GM23338 (cell line): Measurements from ENCODE around the gene GNG12.

Experiments used
- CREB1 ChIP-seq: fragments of 250-450 bp; sonication (Bioruptor Pico); IDR thresholded peaks from 2 replicates; pipeline ENCODE4 v1.5.0; 2020; ENCODE audit warnings: low read depth, mild to moderate bottlenecking, moderate library complexity
- EZH2 ChIP-seq: fragments of 200-600 bp; sonication (generic); IDR thresholded peaks from one replicate; pipeline ENCODE4 v1.8.0; 2017; ENCODE audit warnings: antibody characterized with exemption, mild to moderate bottlenecking, low read depth; ENCODE audit not compliant: unreplicated experiment
- EZH2phosphoT487 ChIP-seq: fragments of 200-600 bp; sonication (generic); IDR thresholded peaks from one replicate; pipeline ENCODE4 v1.8.1; 2018; ENCODE audit warnings: antibody characterized with exemption; ENCODE audit not compliant: unreplicated experiment
- JUNB ChIP-seq: IDR thresholded peaks from one replicate; pipeline ENCODE4 v1.6.1; 2016; ENCODE audit warnings: antibody characterized with exemption; ENCODE audit not compliant: unreplicated experiment
- NANOG ChIP-seq: IDR thresholded peaks from 2 replicates; pipeline ENCODE4 v1.6.1; 2016; ENCODE audit warnings: antibody characterized with exemption, borderline replicate concordance
- POLR2AphosphoS5 ChIP-seq: IDR thresholded peaks from 2 replicates; pipeline ENCODE4 v1.6.1; 2016; ENCODE audit warnings: antibody characterized with exemption, low read depth
- STAT1 ChIP-seq: IDR thresholded peaks from one replicate; pipeline ENCODE4 v1.6.1; 2016; ENCODE audit warnings: antibody characterized with exemption; ENCODE audit not compliant: unreplicated experiment
- TF ChIP-seq, protein P1 (sequence below), 2 experiments: fragments of 200-600 bp in 1 of 2; sonication (generic) in 1 of 2; conservative IDR thresholded peaks; 2 replicates each; pipeline versions ENCODE4 v1.5.1 to v1.6.1; 2016 to 2017; ENCODE audit warnings: antibody characterized with exemption in 2 of 2, low read depth in 2 of 2, mild to moderate bottlenecking in 2 of 2, moderate library complexity in 1 of 2
- TF ChIP-seq, protein P2 (sequence below): IDR thresholded peaks from one replicate; pipeline ENCODE4 v1.6.1; 2018; ENCODE audit warnings: antibody characterized with exemption; ENCODE audit not compliant: unreplicated experiment
- TF ChIP-seq, protein P3 (sequence below): fragments of 250-450 bp; sonication (Bioruptor Pico); IDR thresholded peaks from 2 replicates; pipeline ENCODE4 v1.5.0; 2020; ENCODE audit warnings: mild to moderate bottlenecking, moderate library complexity
- TF ChIP-seq, protein P4 (sequence below): IDR thresholded peaks from 2 replicates; pipeline ENCODE4 v1.6.1; 2016; ENCODE audit warnings: antibody characterized with exemption

DNA sequence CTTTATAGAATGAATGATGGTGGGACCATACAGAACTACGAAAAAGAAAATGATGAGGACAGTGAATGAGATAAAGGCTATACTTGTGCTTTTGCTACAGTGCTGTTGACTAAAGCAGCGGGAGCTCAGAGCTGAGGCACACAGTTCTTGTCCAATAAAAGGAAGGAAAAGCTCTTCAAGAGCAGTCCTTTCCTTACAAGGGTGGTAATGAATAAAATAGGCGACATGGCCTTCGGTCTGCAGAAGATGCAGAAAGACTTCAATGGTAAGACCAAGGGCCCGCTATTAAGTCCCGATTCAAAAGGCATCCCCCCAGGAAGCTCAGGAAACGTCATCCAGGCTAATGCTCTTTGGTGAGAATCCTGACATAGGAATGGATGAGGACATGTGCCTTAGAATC is 44.4 kb downstream of the GNG12 start:
- TF ChIP-seq, protein P1, sequence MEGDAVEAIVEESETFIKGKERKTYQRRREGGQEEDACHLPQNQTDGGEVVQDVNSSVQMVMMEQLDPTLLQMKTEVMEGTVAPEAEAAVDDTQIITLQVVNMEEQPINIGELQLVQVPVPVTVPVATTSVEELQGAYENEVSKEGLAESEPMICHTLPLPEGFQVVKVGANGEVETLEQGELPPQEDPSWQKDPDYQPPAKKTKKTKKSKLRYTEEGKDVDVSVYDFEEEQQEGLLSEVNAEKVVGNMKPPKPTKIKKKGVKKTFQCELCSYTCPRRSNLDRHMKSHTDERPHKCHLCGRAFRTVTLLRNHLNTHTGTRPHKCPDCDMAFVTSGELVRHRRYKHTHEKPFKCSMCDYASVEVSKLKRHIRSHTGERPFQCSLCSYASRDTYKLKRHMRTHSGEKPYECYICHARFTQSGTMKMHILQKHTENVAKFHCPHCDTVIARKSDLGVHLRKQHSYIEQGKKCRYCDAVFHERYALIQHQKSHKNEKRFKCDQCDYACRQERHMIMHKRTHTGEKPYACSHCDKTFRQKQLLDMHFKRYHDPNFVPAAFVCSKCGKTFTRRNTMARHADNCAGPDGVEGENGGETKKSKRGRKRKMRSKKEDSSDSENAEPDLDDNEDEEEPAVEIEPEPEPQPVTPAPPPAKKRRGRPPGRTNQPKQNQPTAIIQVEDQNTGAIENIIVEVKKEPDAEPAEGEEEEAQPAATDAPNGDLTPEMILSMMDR (conservative IDR thresholded peaks at IDR 0.05; ENCODE audit: low read depth in 2 of 2): no peak
- TF ChIP-seq POLR2AphosphoS5 (no peak), EZH2 (no peak), CREB1 (no peak), STAT1 (no peak), EZH2phosphoT487 (no peak), JUNB (no peak), NANOG (no peak)
- TF ChIP-seq, protein P2, sequence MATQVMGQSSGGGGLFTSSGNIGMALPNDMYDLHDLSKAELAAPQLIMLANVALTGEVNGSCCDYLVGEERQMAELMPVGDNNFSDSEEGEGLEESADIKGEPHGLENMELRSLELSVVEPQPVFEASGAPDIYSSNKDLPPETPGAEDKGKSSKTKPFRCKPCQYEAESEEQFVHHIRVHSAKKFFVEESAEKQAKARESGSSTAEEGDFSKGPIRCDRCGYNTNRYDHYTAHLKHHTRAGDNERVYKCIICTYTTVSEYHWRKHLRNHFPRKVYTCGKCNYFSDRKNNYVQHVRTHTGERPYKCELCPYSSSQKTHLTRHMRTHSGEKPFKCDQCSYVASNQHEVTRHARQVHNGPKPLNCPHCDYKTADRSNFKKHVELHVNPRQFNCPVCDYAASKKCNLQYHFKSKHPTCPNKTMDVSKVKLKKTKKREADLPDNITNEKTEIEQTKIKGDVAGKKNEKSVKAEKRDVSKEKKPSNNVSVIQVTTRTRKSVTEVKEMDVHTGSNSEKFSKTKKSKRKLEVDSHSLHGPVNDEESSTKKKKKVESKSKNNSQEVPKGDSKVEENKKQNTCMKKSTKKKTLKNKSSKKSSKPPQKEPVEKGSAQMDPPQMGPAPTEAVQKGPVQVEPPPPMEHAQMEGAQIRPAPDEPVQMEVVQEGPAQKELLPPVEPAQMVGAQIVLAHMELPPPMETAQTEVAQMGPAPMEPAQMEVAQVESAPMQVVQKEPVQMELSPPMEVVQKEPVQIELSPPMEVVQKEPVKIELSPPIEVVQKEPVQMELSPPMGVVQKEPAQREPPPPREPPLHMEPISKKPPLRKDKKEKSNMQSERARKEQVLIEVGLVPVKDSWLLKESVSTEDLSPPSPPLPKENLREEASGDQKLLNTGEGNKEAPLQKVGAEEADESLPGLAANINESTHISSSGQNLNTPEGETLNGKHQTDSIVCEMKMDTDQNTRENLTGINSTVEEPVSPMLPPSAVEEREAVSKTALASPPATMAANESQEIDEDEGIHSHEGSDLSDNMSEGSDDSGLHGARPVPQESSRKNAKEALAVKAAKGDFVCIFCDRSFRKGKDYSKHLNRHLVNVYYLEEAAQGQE: no peak
- TF ChIP-seq, protein P3, sequence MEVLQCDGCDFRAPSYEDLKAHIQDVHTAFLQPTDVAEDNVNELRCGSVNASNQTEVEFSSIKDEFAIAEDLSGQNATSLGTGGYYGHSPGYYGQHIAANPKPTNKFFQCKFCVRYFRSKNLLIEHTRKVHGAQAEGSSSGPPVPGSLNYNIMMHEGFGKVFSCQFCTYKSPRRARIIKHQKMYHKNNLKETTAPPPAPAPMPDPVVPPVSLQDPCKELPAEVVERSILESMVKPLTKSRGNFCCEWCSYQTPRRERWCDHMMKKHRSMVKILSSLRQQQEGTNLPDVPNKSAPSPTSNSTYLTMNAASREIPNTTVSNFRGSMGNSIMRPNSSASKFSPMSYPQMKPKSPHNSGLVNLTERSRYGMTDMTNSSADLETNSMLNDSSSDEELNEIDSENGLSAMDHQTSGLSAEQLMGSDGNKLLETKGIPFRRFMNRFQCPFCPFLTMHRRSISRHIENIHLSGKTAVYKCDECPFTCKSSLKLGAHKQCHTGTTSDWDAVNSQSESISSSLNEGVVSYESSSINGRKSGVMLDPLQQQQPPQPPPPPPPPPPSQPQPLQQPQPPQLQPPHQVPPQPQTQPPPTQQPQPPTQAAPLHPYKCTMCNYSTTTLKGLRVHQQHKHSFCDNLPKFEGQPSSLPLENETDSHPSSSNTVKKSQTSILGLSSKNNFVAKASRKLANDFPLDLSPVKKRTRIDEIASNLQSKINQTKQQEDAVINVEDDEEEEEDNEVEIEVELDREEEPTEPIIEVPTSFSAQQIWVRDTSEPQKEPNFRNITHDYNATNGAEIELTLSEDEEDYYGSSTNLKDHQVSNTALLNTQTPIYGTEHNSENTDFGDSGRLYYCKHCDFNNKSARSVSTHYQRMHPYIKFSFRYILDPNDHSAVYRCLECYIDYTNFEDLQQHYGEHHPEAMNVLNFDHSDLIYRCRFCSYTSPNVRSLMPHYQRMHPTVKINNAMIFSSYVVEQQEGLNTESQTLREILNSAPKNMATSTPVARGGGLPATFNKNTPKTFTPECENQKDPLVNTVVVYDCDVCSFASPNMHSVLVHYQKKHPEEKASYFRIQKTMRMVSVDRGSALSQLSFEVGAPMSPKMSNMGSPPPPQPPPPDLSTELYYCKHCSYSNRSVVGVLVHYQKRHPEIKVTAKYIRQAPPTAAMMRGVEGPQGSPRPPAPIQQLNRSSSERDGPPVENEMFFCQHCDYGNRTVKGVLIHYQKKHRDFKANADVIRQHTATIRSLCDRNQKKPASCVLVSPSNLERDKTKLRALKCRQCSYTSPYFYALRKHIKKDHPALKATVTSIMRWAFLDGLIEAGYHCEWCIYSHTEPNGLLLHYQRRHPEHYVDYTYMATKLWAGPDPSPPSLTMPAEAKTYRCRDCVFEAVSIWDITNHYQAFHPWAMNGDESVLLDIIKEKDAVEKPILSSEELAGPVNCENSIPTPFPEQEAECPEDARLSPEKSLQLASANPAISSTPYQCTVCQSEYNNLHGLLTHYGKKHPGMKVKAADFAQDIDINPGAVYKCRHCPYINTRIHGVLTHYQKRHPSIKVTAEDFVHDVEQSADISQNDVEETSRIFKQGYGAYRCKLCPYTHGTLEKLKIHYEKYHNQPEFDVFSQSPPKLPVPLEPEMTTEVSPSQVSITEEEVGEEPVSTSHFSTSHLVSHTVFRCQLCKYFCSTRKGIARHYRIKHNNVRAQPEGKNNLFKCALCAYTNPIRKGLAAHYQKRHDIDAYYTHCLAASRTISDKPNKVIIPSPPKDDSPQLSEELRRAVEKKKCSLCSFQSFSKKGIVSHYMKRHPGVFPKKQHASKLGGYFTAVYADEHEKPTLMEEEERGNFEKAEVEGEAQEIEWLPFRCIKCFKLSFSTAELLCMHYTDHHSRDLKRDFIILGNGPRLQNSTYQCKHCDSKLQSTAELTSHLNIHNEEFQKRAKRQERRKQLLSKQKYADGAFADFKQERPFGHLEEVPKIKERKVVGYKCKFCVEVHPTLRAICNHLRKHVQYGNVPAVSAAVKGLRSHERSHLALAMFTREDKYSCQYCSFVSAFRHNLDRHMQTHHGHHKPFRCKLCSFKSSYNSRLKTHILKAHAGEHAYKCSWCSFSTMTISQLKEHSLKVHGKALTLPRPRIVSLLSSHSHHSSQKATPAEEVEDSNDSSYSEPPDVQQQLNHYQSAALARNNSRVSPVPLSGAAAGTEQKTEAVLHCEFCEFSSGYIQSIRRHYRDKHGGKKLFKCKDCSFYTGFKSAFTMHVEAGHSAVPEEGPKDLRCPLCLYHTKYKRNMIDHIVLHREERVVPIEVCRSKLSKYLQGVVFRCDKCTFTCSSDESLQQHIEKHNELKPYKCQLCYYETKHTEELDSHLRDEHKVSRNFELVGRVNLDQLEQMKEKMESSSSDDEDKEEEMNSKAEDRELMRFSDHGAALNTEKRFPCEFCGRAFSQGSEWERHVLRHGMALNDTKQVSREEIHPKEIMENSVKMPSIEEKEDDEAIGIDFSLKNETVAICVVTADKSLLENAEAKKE: no peak
- TF ChIP-seq, protein P4, sequence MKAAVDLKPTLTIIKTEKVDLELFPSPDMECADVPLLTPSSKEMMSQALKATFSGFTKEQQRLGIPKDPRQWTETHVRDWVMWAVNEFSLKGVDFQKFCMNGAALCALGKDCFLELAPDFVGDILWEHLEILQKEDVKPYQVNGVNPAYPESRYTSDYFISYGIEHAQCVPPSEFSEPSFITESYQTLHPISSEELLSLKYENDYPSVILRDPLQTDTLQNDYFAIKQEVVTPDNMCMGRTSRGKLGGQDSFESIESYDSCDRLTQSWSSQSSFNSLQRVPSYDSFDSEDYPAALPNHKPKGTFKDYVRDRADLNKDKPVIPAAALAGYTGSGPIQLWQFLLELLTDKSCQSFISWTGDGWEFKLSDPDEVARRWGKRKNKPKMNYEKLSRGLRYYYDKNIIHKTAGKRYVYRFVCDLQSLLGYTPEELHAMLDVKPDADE: no peak
